Naive B cell (primary cell): ENCODE measurements around the gene DCBLD2. TPM values are rescaled to one million over a fixed set of nuclear protein-coding genes. Genes with fewer than 3 reads are reported as not detected.

Experiments used
- ATAC-seq, 2 donors: fragments of 150-1000 bp; cut with Tn5 transposase; 2 replicates each; pipeline ENCODE4 v1.10.0; 2021; ENCODE audit warnings: low read depth in 2 of 2, mild to moderate bottlenecking in 2 of 2, moderate library complexity in 2 of 2
- DNase-seq: peaks from one replicate; pipeline ENCODE4 v3.0.0; 2022
- H3K27ac Mint-ChIP-seq, 6 donors: one replicate each; pipeline ENCODE4 v1.8.0; 2020 to 2022; ENCODE audit warnings: mild to moderate bottlenecking in 6 of 6, mixed read lengths in 6 of 6, moderate library complexity in 5 of 6, inconsistent platforms in 2 of 6
- H3K27me3 Mint-ChIP-seq, 3 donors: one replicate each; pipeline ENCODE4 v1.8.0; 2021 to 2022; ENCODE audit warnings: mixed read lengths in 3 of 3, mild to moderate bottlenecking in 1 of 3
- H3K36me3 Mint-ChIP-seq, 2 donors: one replicate each; pipeline ENCODE4 v1.8.0; 2020 to 2022; ENCODE audit warnings: mixed read lengths in 2 of 2, inconsistent platforms in 1 of 2, mild to moderate bottlenecking in 1 of 2
- H3K4me1 Mint-ChIP-seq, 3 donors: one replicate each; pipeline ENCODE4 v1.8.0; 2020 to 2022; ENCODE audit warnings: mixed read lengths in 3 of 3, inconsistent platforms in 1 of 3, mild to moderate bottlenecking in 1 of 3, moderate library complexity in 1 of 3
- H3K4me3 Mint-ChIP-seq, 8 donors: one replicate each; pipeline ENCODE4 v1.8.0; 2020 to 2022; ENCODE audit warnings: mild to moderate bottlenecking in 8 of 8, mixed read lengths in 8 of 8, moderate library complexity in 8 of 8, inconsistent platforms in 2 of 8
- H3K9me3 Mint-ChIP-seq, 7 donors: one replicate each; pipeline ENCODE4 v1.8.0; 2020 to 2022; ENCODE audit warnings: mixed read lengths in 7 of 7, mild to moderate bottlenecking in 5 of 7, inconsistent platforms in 2 of 7, moderate library complexity in 1 of 7
- polyA plus RNA-seq, 6 donors: library from polyadenylated mRNA; unstranded; fragments of 300-500 nt; fragmentation: Illumina TruSeq; gene quantifications; one replicate each; pipeline ENCODE4 v1.2.3, GENCODE V29; 2021; ENCODE audit warnings: low read depth in 6 of 6

Gene DCBLD2
- polyA plus RNA-seq, 6 donors from 2014 or later, result 0.27 to 2.7 (median 1.7) TPM; not detected in 1

DNA sequence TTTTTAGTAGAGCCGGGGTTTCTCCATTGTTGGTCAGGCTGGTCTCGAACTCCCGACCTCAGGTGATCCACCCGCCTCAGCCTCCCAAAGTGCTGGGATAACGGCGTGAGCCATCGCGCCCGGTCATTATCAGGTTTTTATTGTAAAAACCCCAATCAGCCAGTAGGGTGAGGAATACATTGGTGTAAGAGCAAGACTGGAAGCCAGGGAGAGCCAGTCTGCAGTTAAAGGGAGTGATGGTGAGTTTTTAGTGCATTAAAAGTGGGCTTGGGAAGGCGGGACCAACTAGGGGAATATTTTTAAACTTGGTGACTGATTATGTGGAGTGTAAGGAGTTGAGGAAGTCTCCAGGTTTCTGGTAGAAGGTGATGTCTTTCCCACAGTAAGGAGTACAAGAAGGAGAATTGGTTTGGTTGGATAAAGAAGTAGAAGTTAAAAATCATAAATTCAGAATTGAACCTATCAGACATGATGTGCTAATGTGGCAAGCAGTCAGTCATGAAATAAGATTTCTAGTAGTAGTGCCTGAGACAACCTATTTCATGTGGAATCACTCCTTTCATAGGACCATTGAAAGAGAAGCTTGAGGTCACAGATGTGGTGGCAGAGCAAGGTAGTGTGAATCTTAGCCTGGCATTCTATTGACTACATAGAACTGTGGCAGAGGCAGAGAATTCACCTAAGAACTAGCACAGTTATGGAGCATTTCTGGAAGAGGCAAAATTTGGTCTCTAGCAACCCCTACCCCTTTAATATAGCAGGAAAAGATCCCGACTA is 2.4 kb upstream of the DCBLD2 start:
- DNase-seq (no peak), ATAC-seq (no peak)
- H3K9me3 Mint-ChIP-seq, result peaks cover 0 to 12% (median 3%) of the 10 kb centered on the region in 7 donors
- no peaks in the 10 kb centered on the region for H3K36me3 Mint-ChIP-seq
- peaks cover 6 to 19% (median 15%) of the 10 kb centered on the region in 3 donors for H3K4me1 Mint-ChIP-seq
- H3K27me3 Mint-ChIP-seq, result peaks cover 15 to 45% (median 32%) of the 10 kb centered on the region in 3 donors
- no peak overlapping the region for H3K27ac Mint-ChIP-seq
- H3K4me3 Mint-ChIP-seq, result peak overlapping the region in 1 of 8 donors; percentile 13

DNA sequence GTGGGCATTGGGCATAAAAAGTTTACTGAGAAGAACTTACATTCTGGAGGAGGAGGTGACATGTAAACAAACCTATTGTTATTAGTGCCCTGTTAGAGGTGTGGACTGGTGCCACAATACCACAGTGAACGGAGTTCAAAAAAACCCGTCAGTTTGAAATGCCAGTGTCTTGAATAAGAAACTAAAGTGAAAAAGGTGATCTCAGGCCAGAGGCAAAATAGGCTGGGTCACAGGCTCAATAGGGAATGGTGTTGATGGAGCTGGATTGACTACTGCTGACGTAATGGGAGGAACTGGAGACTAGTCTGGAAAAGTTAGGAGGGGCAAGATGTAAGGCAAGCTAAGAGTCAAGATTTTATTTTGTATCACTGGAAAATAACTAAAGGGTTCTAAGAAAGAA is 1.6 kb upstream of the DCBLD2 start:
- H3K4me1 Mint-ChIP-seq, result peaks cover 6 to 19% (median 15%) of the 10 kb centered on the region in 3 donors
- H3K9me3 Mint-ChIP-seq, result peaks cover 0 to 4% (median 0%) of the 10 kb centered on the region in 7 donors
- H3K4me3 Mint-ChIP-seq, result peak overlapping the region in 1 of 8 donors; percentile 4
- H3K27ac Mint-ChIP-seq, result no peak overlapping the region
- peaks cover 13 to 37% (median 25%) of the 10 kb centered on the region in 3 donors for H3K27me3 Mint-ChIP-seq
- no peak for ATAC-seq
- no peak for DNase-seq
- H3K36me3 Mint-ChIP-seq, result no peaks in the 10 kb centered on the region

DNA sequence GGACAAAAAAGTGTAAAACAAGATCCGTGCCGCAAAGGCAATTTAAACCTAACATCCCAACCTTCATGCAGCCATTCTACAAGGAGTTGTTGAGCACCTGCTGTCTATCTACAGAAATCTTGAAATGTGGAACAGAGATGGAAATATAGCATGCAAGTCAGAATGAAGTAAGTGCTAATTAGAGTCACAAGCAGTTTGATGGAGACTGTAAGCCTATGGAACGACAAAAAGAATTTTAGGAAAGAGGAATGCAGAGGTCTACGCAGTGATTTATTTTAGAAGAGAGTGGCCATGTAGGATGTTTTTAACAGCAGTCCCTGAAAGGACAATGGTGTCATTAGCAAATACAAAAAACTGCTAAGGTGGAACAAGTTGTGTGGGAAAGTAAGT is 851 bp upstream of the DCBLD2 start:
- Mint-ChIP-seq H3K4me3 (peak overlapping the region; percentile 92 to 97 (median 96)), H3K36me3 (no peaks in the 10 kb centered on the region), H3K9me3 (peaks cover 0 to under 1% (median 0%) of the 10 kb centered on the region in 7 donors), H3K4me1 (peaks cover 6 to 19% (median 15%) of the 10 kb centered on the region in 3 donors), H3K27ac (peak overlapping the region in 5 of 6 donors; percentile 78 to 93 (median 86)), H3K27me3 (peaks cover 13 to 31% (median 20%) of the 10 kb centered on the region in 3 donors)
- ATAC-seq, result no peak
- DNase-seq, result no peak

DNA sequence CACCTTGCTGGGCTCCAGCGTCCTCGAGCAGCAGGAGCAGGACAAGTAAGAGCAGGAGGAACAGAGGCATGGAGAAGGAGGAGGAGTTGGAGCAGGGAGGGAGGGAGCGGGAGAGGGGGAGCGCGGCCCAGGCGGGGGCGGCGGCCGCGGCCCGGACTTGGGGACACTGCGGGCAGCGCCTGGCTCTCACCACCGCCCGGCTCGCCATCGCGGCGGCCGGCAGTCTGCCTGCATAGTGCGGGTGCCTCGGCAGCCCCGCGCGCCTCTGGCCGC is 440 bp downstream of the DCBLD2 start:
- Mint-ChIP-seq H3K36me3 (no peaks in the 10 kb centered on the region), H3K27me3 (peaks cover 8 to 22% (median 10%) of the 10 kb centered on the region in 3 donors), H3K4me3 (peak overlapping the region; percentile 89 to 97 (median 95)), H3K9me3 (no peaks in the 10 kb centered on the region), H3K4me1 (peaks cover 6 to 19% (median 15%) of the 10 kb centered on the region in 3 donors), H3K27ac (peak overlapping the region in 4 of 6 donors; percentile 33 to 87 (median 52))
- DNase-seq, result no peak
- ATAC-seq, result no peak

DNA sequence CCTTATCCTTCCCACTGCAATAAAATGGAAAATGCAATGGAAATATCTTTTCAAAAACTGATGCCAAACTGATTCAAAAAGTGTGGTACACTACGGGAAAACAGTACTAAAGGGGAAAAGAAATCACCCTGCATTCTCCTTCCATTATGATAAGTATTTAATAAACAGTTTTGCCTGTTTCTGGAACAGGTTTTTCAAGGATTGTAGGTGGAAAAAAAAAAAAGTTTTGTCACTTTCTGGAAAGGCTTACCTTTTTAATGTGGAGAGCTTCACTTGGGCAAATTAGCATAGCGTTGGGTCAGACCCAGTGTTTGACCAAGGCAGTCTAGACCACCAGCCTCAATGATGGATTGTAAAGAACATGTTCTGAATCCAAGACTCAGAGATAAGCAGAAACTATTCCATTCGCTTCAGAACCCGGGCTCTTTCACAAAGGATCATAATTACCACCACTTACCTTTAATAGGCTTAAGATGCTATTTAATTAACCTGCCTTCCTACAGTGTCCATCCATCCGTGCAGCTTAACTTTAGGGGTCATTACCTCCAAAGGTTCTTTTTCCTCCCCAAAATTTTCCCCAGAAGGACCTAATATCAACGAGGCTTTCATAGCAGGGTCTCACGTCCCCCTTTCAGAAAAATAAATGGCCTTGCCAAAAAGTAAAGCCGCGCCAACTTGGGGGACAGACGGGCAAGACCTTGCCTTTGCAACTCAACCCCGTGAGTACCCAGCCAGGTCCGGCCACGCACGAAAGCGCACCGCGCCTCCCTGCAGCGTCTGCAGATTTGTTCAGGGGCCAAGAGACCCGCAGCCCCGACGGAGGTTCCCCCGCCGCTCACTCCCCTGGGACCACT is 1.0 kb downstream of the DCBLD2 start:
- no peak for ATAC-seq
- Mint-ChIP-seq H3K4me1 (peaks cover 6 to 19% (median 15%) of the 10 kb centered on the region in 3 donors), H3K27ac (peak overlapping the region in 4 of 6 donors; percentile 33 to 87 (median 52)), H3K9me3 (no peaks in the 10 kb centered on the region), H3K4me3 (peak overlapping the region; percentile 89 to 97 (median 94)), H3K36me3 (no peaks in the 10 kb centered on the region), H3K27me3 (peaks cover 8 to 22% (median 9%) of the 10 kb centered on the region in 3 donors)
- peak; percentile 27 for DNase-seq

DNA sequence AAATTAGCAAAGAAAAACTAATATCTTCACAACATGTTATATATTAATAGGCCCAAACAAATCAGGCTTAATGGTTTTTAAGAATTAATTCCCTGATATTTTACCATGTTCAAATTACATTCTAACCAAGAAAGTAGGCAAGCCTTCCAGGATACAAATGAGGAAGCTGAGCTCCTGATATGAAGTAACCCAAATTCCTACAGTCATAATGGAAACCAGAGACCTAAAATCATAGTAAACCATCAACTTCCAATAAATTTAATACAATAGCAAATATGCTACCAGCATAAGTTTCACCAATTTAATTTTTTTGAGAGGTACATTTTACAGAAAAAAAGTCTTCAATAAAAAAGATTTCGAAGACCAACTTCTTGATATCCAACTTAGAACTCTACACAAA is 3.8 kb downstream of the DCBLD2 start:
- DNase-seq (no peak), ATAC-seq (no peak)
- H3K4me3 Mint-ChIP-seq, result no peak overlapping the region
- no peaks in the 10 kb centered on the region for H3K36me3 Mint-ChIP-seq
- H3K9me3 Mint-ChIP-seq, result no peaks in the 10 kb centered on the region
- peaks cover 6 to 15% (median 15%) of the 10 kb centered on the region in 3 donors for H3K4me1 Mint-ChIP-seq
- H3K27ac Mint-ChIP-seq, result no peak overlapping the region
- no peaks in the 10 kb centered on the region for H3K27me3 Mint-ChIP-seq

DNA sequence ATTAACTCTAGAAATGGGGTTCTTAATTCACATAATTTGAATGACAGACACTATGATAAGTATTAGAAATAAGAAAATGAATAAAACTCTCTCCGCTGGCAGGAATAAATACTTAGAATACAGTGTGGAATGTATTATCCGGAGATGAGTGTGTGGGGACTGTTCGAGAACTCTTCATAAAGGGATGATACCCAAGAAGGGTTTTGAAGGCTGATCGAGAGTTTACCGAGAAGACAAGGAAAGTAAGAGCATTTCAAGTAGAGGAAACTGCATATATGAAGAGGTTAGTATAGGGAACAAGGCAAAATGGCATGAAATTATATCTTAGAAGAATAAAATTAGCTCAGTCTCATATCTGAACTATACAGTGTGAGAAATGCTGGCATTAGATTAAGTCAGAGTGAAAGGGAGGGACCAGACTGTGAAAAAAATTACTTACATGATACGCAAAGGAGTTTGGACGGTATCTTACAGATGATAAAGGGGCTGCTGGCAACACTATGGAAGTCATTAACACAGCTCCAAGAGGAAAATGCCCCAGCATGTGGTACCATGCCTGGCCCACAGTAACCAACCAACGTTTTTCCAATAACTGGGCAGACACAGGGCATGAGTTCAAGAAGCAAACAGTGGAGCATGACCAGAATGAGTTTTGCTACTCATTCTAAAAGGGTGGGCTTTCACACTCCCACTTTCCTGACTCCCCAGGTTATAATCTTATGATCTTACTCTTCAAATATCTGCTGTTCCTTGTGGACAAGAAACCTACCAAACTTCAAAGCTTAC is 6.5 kb downstream of the DCBLD2 start:
- H3K36me3 Mint-ChIP-seq, result no peaks in the 10 kb centered on the region
- no peaks in the 10 kb centered on the region for H3K27me3 Mint-ChIP-seq
- H3K4me1 Mint-ChIP-seq, result no peaks in the 10 kb centered on the region
- no peak overlapping the region for H3K27ac Mint-ChIP-seq
- no peaks in the 10 kb centered on the region for H3K9me3 Mint-ChIP-seq
- ATAC-seq (no peak), DNase-seq (no peak)
- H3K4me3 Mint-ChIP-seq, result no peak overlapping the region

DNA sequence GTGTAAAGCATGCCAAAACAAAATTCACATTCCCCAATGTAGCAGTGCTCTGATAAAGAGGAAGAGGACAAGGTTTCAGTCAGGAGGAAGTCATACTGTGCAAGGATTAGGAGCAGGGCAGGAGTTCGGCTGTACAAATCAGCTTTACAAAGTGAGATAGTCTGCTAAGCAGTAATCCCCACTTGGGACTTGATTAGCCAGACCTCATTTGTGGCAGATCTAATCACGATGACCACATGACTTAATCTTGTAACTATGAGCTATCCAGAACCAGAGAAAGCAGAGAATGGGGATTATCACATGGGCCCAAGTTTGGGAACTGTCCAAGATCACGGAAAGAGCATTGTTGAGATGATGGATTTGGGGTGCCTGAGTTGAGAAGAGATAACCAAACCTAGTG is 7.8 kb downstream of the DCBLD2 start:
- Mint-ChIP-seq H3K27me3 (no peaks in the 10 kb centered on the region), H3K36me3 (no peaks in the 10 kb centered on the region), H3K4me3 (no peak overlapping the region), H3K9me3 (no peaks in the 10 kb centered on the region), H3K4me1 (no peaks in the 10 kb centered on the region), H3K27ac (peak overlapping the region in 1 of 6 donors; percentile 50)
- DNase-seq (no peak), ATAC-seq (no peak)

DNA sequence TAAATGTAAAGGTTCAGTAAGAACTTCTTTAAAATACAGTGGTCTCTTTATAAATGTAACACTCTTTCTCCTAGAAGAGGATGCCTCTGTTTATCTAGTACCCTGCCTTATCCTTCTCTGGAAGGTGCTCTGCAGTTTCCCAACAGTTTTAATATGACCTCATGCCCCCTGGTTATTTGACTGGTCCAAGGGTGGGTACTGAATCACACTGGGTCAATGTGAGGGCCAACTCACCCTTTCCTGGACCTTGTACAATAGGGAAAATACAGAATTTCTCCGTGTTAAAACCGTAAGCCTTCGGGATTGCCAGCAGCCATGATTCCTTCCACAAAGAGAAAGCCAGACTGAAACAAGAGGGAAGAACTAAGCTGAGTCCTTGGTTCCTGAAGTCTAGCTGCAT is 9.2 kb downstream of the DCBLD2 start:
- no peaks in the 10 kb centered on the region for H3K27me3 Mint-ChIP-seq
- H3K27ac Mint-ChIP-seq, result no peak overlapping the region
- no peaks in the 10 kb centered on the region for H3K4me1 Mint-ChIP-seq
- no peak for DNase-seq
- H3K9me3 Mint-ChIP-seq, result no peaks in the 10 kb centered on the region
- ATAC-seq, result no peak
- no peak overlapping the region for H3K4me3 Mint-ChIP-seq
- no peaks in the 10 kb centered on the region for H3K36me3 Mint-ChIP-seq

DNA sequence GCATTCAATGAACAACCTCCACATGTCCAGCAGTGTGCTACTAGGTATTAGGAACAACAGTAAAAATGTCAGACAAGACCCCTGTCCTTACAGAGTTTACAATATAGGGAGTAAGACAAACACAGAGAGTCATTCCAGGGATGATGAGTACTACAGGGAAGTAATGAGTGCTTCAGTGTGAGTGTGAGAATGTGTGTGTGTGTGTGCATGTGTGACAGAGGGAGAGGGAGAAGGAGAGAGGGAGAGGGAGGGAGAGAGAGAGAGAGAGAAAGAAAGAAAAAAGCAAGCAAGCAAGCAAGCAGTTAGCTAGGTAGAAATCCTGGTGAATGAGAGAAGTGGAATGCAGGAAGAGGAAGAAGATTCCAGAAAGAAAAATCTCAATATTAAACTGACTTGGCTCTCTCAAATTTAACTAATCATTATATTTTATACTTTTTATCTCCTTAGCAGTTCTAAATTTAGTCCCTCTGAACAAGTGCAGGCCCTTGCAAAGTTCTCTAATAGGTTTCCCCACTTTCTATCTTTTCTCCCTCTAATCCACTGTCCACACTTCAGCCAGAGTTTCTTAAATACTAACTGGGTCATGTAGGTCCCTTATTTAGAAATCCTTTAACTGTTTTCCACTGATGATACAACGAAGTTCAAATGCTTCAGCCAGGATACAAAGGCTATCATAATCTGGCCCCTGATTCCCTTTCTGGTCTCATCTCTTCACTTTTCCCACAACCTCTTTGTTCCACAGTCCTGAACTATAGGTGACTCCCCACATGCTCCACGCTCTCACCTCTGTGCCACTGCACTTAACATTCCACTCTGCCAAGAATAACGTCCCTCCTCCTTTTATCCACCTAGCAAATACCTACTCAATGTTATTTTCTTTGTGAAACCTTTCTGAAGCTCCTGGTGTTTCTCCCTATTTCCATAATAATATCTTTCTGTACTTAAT is 10.3 kb downstream of the DCBLD2 start:
- ATAC-seq, result no peak

DNA sequence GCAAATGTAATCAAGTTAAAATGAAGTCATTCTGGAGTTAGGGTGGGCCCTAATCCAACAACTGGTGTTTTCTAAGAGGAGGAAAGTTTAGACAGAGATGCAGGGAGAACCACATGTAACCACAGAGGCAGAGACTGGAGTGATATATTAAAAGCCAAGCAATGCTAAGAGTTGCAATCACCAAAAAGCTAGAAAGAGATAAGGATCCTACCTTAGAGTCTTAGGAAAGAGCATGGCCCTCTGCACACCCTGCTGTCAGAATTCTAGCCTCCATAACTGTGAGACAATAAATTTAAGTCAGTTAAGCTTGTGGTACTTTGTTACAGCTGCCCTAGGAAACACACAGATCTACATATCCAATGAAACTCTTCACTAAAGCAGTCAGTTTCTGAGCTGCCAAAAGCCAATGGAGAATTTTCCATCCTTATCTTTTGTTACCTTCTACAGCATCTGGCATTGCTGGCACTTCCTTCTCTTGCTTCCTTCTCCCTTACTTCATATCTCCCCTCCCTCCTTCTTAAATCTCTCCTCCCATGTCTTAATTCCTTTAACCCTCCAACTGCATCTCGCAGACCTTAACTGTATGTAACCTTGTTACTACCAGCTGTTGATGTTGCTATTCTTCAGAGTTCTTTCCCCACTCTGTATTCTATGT is 11.2 kb downstream of the DCBLD2 start:
- no peaks in the 10 kb centered on the region for H3K4me1 Mint-ChIP-seq
- no peak for ATAC-seq
- H3K27me3 Mint-ChIP-seq, result no peaks in the 10 kb centered on the region
- no peaks in the 10 kb centered on the region for H3K9me3 Mint-ChIP-seq
- no peak overlapping the region for H3K27ac Mint-ChIP-seq
- no peak overlapping the region for H3K4me3 Mint-ChIP-seq
- H3K36me3 Mint-ChIP-seq, result no peaks in the 10 kb centered on the region
- no peak for DNase-seq

More for the DNA sequence above, 10.3 kb downstream of the DCBLD2 start:
- no peaks in the 10 kb centered on the region for H3K4me1 Mint-ChIP-seq
- no peak overlapping the region for H3K27ac Mint-ChIP-seq
- no peaks in the 10 kb centered on the region for H3K9me3 Mint-ChIP-seq
- H3K27me3 Mint-ChIP-seq, result no peaks in the 10 kb centered on the region
- no peak for DNase-seq
- H3K36me3 Mint-ChIP-seq, result no peaks in the 10 kb centered on the region
- no peak overlapping the region for H3K4me3 Mint-ChIP-seq

DNA sequence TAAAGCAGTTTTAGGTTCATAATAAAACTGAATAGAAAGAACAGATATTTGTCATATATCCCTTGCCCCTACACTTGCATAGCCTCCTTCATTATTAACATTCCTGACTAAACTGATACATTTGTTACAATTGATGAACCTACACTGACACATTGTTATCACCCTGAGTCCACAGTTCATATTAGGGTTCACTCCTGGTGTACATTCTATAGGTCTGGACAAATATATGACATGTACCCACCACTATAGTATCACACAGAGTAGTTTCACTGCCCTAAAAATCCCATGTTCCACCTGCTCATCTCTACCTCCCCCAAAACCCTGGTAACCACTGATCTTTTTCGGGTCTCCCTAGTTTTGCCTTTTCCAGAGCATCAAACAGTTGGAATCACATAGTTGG is 13.8 kb downstream of the DCBLD2 start:
- H3K27me3 Mint-ChIP-seq, result no peaks in the 10 kb centered on the region
- DNase-seq (no peak), ATAC-seq (no peak)
- H3K27ac Mint-ChIP-seq, result no peak overlapping the region
- no peaks in the 10 kb centered on the region for H3K9me3 Mint-ChIP-seq
- H3K36me3 Mint-ChIP-seq, result no peaks in the 10 kb centered on the region
- H3K4me1 Mint-ChIP-seq, result no peaks in the 10 kb centered on the region
- H3K4me3 Mint-ChIP-seq, result no peak overlapping the region
